ENCODE results near the gene SCAPER.

- TF ChIP-seq CTCF (IDR thresholded peaks at IDR 0.05; ENCODE audit: low read depth, low read length, missing input control) (no peak), SP1 (IDR thresholded peaks at IDR 0.05) (no peak), YY1 (IDR thresholded peaks at IDR 0.05) (no peak), ATF3 (IDR thresholded peaks at IDR 0.05) (no peak), TAF1 (conservative IDR thresholded peaks at IDR 0.05) (no peak), ZBTB33 (IDR thresholded peaks at IDR 0.05) (no peak), GABPA (IDR thresholded peaks at IDR 0.05 in 1 of 2, conservative IDR thresholded peaks at IDR 0.05 in 1 of 2) (no peak)
Measured at GRCh38 chr15:76340198-76340802, 564.8 kb downstream of the SCAPER start.
